Right cardiac atrium (tissue), 5 donors: ENCODE results near the gene TRPM5. TPM values are rescaled to one million over a fixed set of nuclear protein-coding genes. Genes with fewer than 3 reads are reported as not detected.

Source experiments
- ATAC-seq, 2 donors: fragments of 200-7000 bp; cut with Tn5 transposase; one replicate each; pipeline versions ENCODE4 v1.8.0 to v1.9.1; 2020; ENCODE audit warnings: moderate library complexity in 2 of 2, mild to moderate bottlenecking in 1 of 2
- DNase-seq, 3 donors: peaks; one replicate each; pipeline ENCODE4 v3.0.0-alpha.2; 2020
- H3K27ac ChIP-seq: one replicate; pipeline ENCODE4 v1.5.1; 2013; ENCODE audit warnings: mild to moderate bottlenecking, low read length, control low read depth, moderate library complexity
- H3K27me3 ChIP-seq: one replicate; pipeline ENCODE4 v1.6.1; 2013; ENCODE audit not compliant: control insufficient read depth, insufficient read depth
- H3K4me1 ChIP-seq: one replicate; pipeline ENCODE4 v1.6.1; 2013; ENCODE audit warnings: low read length; ENCODE audit not compliant: control insufficient read depth, insufficient read depth
- H3K4me3 ChIP-seq: one replicate; pipeline ENCODE4 v1.5.1; 2013; ENCODE audit warnings: low read length, control low read depth
- H3K9me3 ChIP-seq: one replicate; pipeline ENCODE4 v1.6.1; 2013; ENCODE audit warnings: low read length; ENCODE audit not compliant: control insufficient read depth
- WGBS: extraction: QIAGEN DNeasy Blood & Tissue Kit; methylation state at CpG from one replicate; pipeline ENCODE4 v1.1.7; 2013; 5-methylcytosine and 5-hydroxymethylcytosine counted together
- intact Hi-C, 4 donors: fragments of 100-400 bp; cut with DNase I; formaldehyde crosslinking; loops; one replicate each; pipeline versions ENCODE4 v1.11.0 to v1.14.0; 2022 to 2023
- polyA plus RNA-seq: library from polyadenylated mRNA; stranded (reverse); fragments of 200-250 nt; gene quantifications from one replicate; pipeline ENCODE4 v1.2.3, GENCODE V29; 2013
- total RNA-seq, 4 donors: library from RNA; stranded (reverse); fragmentation: NEBNext Ultra II Directional; extraction: Animal tissue kit (Norgen Biotek cat#: 25700); gene quantifications; one replicate each; pipeline ENCODE4 v1.2.1, GENCODE V29; 2021
- donor health status: healthy with polysubstance abuse.
- donor health status: DM: no; HTN: yes; CAD: no.
- donor health status: DM: no; HTN: no; CAD: no.
- donor health status: DM: no; HTN: yes; CAD: no; lungs with severe emphysema.
- donor health status: DM: yes; HTN: yes; CAD: no.

The TRPM5 gene
- total and polyA plus RNA-seq, 5 donors, result 0.02 TPM; not detected in 4

- H3K27ac ChIP-seq, result no peak overlapping the region
- DNase-seq (no peak), ATAC-seq (no peak)
- intact Hi-C loops, result no loop called here
- H3K4me3 ChIP-seq, result no peak overlapping the region
- H3K9me3 ChIP-seq, result no peaks in the 10 kb centered on the region
- 78% methylated on average over 18 of the region's 18 CpGs for WGBS
- no peaks in the 10 kb centered on the region for H3K4me1 ChIP-seq
- H3K27me3 ChIP-seq, result no peaks in the 10 kb centered on the region
Observed at GRCh38 chr11:2416765-2417164, 27.5 kb downstream of the TRPM5 start.

- peak in 2 of 3 donors; percentile 45 for DNase-seq
- H3K27ac ChIP-seq, result no peak overlapping the region
- intact Hi-C loops, result no loop called here
- no peaks in the 10 kb centered on the region for H3K4me1 ChIP-seq
- H3K4me3 ChIP-seq, result no peak overlapping the region
- H3K27me3 ChIP-seq, result no peaks in the 10 kb centered on the region
- no peak for ATAC-seq
- WGBS, result 78% methylated on average over 34 of the region's 34 CpGs
- no peaks in the 10 kb centered on the region for H3K9me3 ChIP-seq
Observed at GRCh38 chr11:2415601-2416380, 28.5 kb downstream of the TRPM5 start.

DNA sequence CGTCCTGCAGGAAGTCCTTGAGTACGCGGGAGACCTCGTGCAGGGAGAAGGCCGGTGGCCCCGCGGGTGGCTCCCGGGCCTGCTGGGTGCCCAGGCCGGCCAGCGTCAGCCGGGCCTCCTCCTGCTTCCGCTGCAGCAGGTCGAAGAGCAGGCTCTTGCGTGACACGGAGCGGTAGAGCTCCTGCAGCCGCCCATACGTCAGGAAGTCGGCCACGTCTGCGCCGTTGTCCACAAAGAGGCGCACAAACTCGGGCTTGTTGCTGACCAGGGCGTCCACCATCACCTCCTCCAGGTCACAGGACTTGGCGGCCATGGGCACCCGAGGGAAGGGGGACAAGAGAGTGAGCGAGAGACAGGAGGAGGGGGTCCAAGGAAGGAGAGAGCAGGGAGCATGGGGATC, 29.1 kb downstream of the TRPM5 start:
- WGBS, result 85% methylated on average over 28 of the region's 28 CpGs
- Histone ChIP-seq H3K9me3 (no peaks in the 10 kb centered on the region), H3K27ac (no peak overlapping the region), H3K27me3 (no peaks in the 10 kb centered on the region), H3K4me3 (no peak overlapping the region), H3K4me1 (no peaks in the 10 kb centered on the region)
- ATAC-seq, result no peak
- intact Hi-C loops, result no loop called here
- peak in 2 of 3 donors; percentile 24 to 55 for DNase-seq

DNA sequence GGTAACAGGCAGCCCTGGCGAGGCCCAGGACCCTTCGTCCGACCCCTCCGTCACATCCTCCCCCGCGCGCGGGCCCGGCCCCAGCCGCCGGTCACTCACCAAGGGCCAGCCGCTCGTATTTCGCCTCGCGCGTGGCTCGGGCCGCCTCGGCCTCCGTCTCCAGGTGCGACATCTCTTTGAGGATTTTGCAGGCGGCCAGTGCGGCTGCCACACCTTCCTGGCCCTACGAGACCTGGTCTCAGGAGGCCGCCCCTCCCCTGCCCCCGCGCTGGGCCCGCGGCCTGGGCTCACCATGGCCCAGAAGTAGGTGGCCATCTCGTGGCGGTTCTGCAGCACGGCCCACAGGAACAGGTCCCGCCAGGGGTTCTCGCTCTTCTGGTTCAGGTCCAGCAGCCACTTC, 29.7 kb downstream of the TRPM5 start:
- H3K27me3 ChIP-seq, result no peaks in the 10 kb centered on the region
- intact Hi-C loops, result no loop called here
- no peaks in the 10 kb centered on the region for H3K4me1 ChIP-seq
- no peak for ATAC-seq
- no peaks in the 10 kb centered on the region for H3K9me3 ChIP-seq
- no peak overlapping the region for H3K27ac ChIP-seq
- WGBS, result 84% methylated on average over 35 of the region's 35 CpGs
- no peak overlapping the region for H3K4me3 ChIP-seq
- DNase-seq, result peak in 1 of 3 donors; percentile 50

- H3K4me3 ChIP-seq, result no peak overlapping the region
- DNase-seq (peak in 2 of 3 donors; percentile 46 to 59), ATAC-seq (no peak)
- H3K4me1 ChIP-seq, result no peaks in the 10 kb centered on the region
- intact Hi-C loops, result no loop called here
- H3K27ac ChIP-seq, result no peak overlapping the region
- WGBS, result 87% methylated on average over 43 of the region's 43 CpGs
- no peaks in the 10 kb centered on the region for H3K27me3 ChIP-seq
- no peaks in the 10 kb centered on the region for H3K9me3 ChIP-seq
Observed at GRCh38 chr11:2413742-2414579, 30.4 kb downstream of the TRPM5 start.

DNA sequence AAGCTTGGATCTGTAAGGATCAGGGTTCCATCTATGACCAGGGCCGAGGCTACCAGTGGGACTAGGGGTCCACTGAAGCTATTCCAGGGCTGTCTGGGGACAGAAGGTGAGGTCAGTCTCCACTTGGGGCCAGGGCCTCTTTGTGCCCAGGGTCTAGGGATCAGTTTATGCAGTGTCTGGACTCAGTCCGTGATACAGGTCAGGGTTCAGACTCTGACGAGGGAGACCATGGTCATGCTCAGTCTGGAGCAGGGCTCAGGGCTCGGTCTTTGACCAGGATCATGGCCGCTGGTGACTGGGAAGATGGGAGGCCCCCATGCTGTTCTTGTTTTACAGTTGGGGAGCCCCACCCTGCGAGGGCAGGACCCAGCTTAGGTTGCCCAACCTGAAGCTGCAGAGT, 32.0 kb downstream of the TRPM5 start:
- H3K27me3 ChIP-seq, result no peaks in the 10 kb centered on the region
- H3K4me1 ChIP-seq, result no peaks in the 10 kb centered on the region
- intact Hi-C loops, result no loop called here
- H3K27ac ChIP-seq, result no peak overlapping the region
- no peaks in the 10 kb centered on the region for H3K9me3 ChIP-seq
- ATAC-seq, result no peak
- 85% methylated on average over 6 of the region's 6 CpGs for WGBS
- no peak overlapping the region for H3K4me3 ChIP-seq
- DNase-seq, result no peak

DNA sequence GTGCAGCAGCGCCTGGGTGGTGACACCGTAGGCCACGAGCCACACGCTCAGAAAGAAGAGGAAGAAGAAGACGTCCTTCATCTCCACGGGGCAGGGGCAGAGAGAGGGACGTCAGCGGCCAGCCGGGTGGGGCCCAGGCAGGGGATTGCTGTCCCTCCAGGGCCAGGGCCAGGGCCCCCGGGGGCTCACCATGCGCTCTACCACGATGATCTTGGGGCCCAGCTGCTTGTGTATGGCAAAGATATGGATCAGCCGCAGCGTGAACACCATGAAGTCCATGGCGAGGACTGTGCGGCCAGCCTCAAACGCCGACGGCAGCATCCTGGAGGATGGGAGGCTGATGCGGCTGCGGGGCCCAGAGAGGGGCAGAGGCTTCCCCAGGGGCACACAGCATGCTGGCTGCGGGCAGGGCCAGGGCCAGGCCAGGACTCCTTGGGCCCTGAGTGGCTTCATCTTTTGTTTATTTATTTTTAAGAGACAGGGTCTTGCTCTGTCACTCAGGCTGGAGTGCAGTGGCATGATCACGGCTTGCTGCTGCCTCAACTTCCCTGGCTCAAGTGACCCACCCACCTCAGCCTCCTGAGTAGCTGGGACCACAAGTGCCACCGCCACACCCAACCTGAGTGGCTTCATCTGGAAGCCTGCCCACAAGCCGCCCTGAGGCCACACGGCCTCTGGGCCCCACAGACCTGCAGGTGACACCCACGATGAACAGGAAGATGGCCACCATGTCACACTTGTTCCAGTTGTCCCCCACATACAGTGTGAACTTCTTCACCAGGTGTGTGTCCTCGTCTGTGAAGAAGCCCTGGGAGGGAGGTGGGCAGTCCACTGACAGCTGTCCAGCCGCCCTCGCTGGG, 32.6 kb downstream of the TRPM5 start:
- H3K9me3 ChIP-seq, result no peaks in the 10 kb centered on the region
- 79% methylated on average over 30 of the region's 30 CpGs for WGBS
- no peak overlapping the region for H3K4me3 ChIP-seq
- no peaks in the 10 kb centered on the region for H3K27me3 ChIP-seq
- intact Hi-C loops, result no loop called here
- no peaks in the 10 kb centered on the region for H3K4me1 ChIP-seq
- ATAC-seq (no peak), DNase-seq (peak in 1 of 3 donors; percentile 43)
- no peak overlapping the region for H3K27ac ChIP-seq

- intact Hi-C loops, result no loop called here
- H3K4me3 ChIP-seq, result no peak overlapping the region
- H3K27ac ChIP-seq, result no peak overlapping the region
- H3K4me1 ChIP-seq, result no peaks in the 10 kb centered on the region
- no peaks in the 10 kb centered on the region for H3K27me3 ChIP-seq
- DNase-seq (peak in 1 of 3 donors; percentile 20), ATAC-seq (no peak)
- no peaks in the 10 kb centered on the region for H3K9me3 ChIP-seq
- 87% methylated on average over 9 of the region's 9 CpGs for WGBS
Observed at GRCh38 chr11:2410616-2411015, 33.7 kb downstream of the TRPM5 start.

- 48% methylated on average over 42 of the region's 42 CpGs for whole genome bisulfite sequencing
Observed at GRCh38 chr11:2409611-2410468, 34.5 kb downstream of the TRPM5 start.

DNA sequence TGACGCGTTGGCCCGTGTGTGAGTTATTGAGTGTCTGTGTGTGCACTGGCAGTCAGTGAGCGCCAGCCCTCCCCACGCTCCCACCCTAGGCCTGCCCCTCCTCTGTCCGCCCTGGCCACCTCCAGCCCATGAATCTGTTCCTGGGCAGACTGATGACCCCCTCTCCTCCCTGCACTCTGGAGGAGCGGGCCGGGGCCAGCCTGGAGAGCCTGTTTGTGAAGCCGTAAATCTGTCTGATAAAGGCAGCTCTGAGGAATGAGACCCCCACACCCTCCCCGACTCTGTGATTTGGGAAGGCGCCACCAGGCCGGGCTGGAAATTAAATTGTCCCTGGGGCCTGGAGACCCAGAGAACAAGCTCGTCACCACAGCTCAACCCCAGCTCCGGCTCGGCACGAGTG, 35.2 kb downstream of the TRPM5 start:
- H3K4me1 ChIP-seq, result no peaks in the 10 kb centered on the region
- no peak overlapping the region for H3K4me3 ChIP-seq
- no peaks in the 10 kb centered on the region for H3K27me3 ChIP-seq
- 55% methylated on average over 16 of the region's 16 CpGs for WGBS
- ATAC-seq (no peak), DNase-seq (no peak)
- no peak overlapping the region for H3K27ac ChIP-seq
- no peaks in the 10 kb centered on the region for H3K9me3 ChIP-seq
- intact Hi-C loops, result no loop called here

More at GRCh38 chr11:2409611-2410468, 34.5 kb downstream of the TRPM5 start:
- DNase-seq (no peak), ATAC-seq (no peak)
- Histone ChIP-seq H3K9me3 (no peaks in the 10 kb centered on the region), H3K4me1 (no peaks in the 10 kb centered on the region), H3K4me3 (no peak overlapping the region), H3K27ac (no peak overlapping the region), H3K27me3 (no peaks in the 10 kb centered on the region)
- intact Hi-C loops, result no loop called here
